ENCODE data around the gene TIE1.

TIE1 gene

GRCh38 chr1:43274125-43274803, 26.5 kb upstream of the TIE1 start:
- DNase-seq: peak; percentile 24

- DNase-seq: no peak
These were observed 26.0 kb upstream of the TIE1 start for GRCh38 chr1:43274804-43275180.

- no peak for DNase-seq
These were observed 24.8 kb upstream of the TIE1 start for GRCh38 chr1:43275826-43276620.

- no peak for DNase-seq
These were observed 24.1 kb upstream of the TIE1 start for GRCh38 chr1:43276673-43277072.

- DNase-seq: no peak
These were observed 23.5 kb upstream of the TIE1 start for GRCh38 chr1:43277116-43277876.

- no peak for DNase-seq
These were observed 21.6 kb upstream of the TIE1 start for GRCh38 chr1:43279161-43279560.

GRCh38 chr1:43279666-43280065, 21.1 kb upstream of the TIE1 start:
- no peak for DNase-seq

- no peak for DNase-seq
These were observed 20.1 kb upstream of the TIE1 start for GRCh38 chr1:43280692-43281091.

GRCh38 chr1:43282220-43283195, 18.3 kb upstream of the TIE1 start:
- no peak for DNase-seq

- no peak for DNase-seq
These were observed 16.7 kb upstream of the TIE1 start for GRCh38 chr1:43284065-43284464.

GRCh38 chr1:43284546-43285110, 16.2 kb upstream of the TIE1 start:
- no peak for DNase-seq

- no peak for DNase-seq
These were observed 15.4 kb upstream of the TIE1 start, which contains the start of gene C1orf210 for GRCh38 chr1:43285269-43285990. C1orf210 (minus strand) TSS chr1:43285581; CDS start chr1:43283270, 2,311 bp downstream.

GRCh38 chr1:43286115-43286514, 14.7 kb upstream of the TIE1 start:
- DNase-seq: no peak

- DNase-seq: no peak
These were observed 14.2 kb upstream of the TIE1 start for GRCh38 chr1:43286533-43286932.

GRCh38 chr1:43288058-43288784, 12.6 kb upstream of the TIE1 start:
- DNase-seq: no peak

- no peak for DNase-seq
These were observed 11.7 kb upstream of the TIE1 start for GRCh38 chr1:43288785-43289706.

GRCh38 chr1:43292216-43292615, 8.6 kb upstream of the TIE1 start:
- no peak for DNase-seq

GRCh38 chr1:43292679-43293078, 8.1 kb upstream of the TIE1 start:
- DNase-seq: no peak

- peak; percentile 8 for DNase-seq
These were observed 7.6 kb upstream of the TIE1 start for GRCh38 chr1:43293176-43293575.

All from hematopoietic multipotent progenitor cell treated with erythropoietin and hydrocortisone succinate and interleukin-3 and kit ligand, for 6 days (in vitro differentiated cells).